Central memory CD4-positive, alpha-beta T cell (primary cell): ENCODE results near the gene MTERF4.
"Not testable (repeated sequence)": the region's sequence is repeated elsewhere in the genome, so short reads cannot be mapped to it uniquely, and the experiment has no call there.

ENCODE experiments used
- DNase-seq: peaks from one replicate; pipeline ENCODE4 v3.0.0; 2022

The MTERF4 gene

DNA sequence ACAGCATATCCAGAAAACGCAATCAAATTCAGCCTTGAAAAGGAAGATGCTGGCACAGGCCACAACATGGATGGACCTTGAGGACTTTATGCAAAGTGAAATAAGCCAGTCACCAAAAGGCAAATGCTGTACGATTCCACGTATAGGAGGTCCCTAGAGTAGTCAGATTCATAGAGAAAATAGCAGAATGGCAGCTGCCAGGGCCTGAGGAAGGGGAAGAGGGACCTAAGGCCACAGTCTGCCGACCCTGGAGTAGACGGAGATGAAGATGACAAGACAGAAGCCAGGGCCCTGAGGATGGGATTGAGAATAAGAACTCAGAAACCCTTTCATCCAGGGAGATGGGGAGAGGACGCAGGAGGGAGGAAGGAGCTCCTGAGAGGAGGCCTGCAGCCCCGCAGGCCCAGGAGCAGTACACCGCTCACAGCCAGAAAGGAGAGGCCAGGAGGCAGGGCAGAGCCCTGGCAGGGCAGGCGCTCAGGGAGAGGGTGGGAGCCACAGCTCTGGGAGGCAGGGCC, 8.1 kb upstream of the MTERF4 start:
- no peak for DNase-seq

DNA sequence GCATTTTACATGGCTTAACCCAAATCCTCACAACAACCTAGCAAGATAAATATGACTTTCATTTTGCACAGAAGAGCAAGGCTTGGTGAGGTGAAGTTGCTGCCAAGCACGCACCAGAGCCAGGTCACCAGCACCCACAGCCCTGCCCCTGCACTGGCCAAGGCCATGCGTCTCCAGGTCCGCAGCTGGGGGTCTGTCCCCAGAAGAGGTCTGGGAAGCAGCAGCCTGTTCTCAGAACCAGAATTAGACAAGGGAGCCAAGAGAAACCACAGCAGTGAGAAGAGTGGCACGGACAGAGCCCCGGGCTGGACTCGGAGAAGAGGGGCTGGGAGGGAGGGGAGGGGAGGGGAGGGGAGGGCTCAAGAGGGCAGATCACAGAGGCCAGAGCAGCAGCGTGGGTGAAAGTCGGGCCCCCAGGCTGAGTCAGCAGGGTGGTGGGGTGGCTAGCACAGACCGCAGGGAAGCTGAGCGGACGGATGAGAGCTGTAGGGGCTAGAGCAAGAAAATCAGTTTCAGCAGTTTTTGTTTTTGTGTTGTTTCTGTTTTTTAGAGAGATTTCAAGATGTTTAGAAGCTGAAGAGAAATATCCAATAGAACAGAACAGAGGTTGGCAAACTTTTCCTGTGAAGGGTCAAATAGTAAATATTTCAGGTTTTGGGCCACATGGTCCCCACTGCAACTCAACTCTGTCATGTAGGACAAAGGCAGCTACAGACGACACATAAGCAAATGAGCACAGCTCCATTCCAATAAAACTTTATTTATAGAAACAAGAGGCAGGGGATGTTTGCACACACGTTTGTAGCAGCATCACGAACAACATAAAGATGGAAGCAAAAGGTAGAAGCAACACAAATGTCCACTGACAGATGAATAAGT, 7.4 kb upstream of the MTERF4 start:
- no peak for DNase-seq

DNA sequence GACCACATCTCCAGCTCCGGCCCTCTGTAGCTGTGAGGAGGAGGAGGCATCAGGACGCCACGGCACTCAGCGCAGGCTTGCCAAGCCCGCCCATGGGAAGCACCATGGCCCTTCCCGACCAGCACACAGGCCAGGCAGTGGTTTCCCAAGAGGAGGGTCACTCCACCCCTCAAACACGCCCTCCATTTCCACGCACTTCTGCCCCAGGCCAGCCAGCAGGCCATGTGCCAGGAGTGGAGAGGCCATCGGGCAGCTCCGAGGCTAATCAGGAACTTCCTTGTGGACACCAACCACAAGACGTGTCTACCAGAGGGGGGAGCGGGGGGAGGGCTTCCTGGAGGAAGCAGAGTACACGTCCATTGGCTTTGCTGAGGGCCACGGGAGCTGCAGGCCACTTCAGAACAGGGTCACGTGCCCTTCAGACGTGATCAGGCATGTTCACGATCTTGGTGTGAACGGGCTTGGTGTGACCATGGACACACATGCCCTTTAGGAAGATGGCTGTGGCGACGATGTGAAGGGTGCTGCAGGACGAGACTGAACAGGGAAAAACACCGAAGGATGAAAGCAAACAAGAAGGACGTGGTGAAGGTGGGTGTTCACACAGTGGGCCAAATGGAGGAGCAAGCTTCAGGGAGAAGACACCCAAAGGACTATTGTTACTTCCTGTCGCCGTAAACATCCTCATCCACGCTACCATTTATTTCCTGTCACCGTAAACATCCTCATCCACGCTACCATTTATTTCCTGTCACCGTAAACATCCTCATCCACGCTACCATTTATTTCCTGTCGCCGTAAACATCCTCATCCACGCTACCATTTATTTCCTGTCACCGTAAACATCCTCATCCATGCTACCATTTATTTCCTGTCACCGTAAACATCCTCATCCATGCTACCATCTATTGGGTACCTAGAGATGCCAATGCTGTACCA, 6.5 kb upstream of the MTERF4 start:
- DNase-seq, result peak; percentile 75

DNA sequence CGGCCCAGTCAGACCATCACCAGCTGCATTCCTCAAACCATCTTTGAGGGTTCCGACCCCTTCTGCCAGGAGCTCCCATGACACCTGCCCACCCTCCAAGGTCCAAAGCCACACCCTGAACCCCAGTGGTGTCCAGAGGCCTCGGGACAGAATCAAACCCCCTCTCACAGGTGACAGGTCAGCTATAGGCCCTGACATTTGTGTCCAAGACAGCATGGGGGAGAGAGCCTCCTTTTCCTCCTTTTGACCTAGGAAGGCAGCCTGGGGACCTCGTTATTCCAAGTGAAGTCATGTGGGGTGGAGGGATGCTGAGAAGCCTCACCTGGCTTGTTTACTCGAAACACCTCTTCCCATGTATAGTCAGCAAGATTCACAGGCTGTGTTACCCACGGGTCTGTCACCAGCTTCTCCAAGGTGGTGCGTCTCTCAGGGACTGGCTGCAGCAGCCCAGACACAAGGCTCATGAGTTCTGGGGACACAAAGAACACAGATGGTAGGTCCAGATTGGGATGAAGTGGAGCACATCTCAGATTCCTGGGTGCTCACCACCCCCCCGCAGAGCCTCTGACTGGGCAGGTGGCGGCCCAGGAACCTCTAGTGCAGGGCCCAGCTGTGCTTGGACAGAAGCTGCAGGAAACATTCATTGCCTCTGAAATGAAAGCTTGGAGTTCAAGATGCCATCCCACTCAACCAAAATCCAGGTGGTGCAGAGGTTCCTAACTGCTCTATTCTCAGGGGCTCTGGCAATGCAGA, 5.1 kb upstream of the MTERF4 start:
- no peak for DNase-seq

DNA sequence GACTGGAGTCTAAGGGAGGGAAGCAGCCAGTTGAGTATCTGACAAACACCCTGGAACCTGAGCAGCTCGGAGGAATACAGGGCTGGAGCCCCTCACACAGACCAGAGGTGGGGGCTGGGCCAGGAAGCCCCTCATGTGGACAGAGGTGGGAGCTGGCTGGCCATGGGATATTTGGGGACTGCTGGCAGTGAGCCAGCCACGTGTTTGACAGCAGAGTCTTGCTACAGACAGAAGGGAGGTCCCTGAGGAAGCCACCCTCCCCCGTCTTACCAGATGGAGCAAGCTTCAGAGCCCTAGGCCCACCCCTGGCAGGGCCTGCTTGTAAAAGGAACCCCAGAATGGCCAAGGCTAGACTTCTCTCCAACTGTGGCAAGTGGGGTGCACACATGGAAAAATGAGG, 3.6 kb upstream of the MTERF4 start:
- no peak for DNase-seq

DNA sequence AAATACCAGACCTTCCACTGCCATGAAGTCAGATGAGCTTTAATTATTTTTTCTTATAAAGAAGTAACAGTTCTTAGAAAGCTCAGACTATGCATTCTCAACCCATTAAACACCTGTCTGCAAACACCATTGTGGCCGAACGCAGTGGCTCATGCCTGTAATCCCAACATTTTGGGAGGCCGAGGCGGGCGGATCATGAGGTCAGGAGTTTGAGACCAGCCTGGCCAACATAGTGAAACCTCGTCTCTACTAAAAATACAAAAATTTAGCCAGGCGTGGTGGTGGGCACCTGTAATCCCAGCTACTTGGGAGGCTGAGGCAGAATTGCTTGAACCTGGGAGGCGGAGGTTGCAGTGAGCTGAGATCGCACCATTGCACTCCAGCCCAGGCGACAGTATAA, 2.5 kb upstream of the MTERF4 start:
- not testable (repeated sequence) for DNase-seq

DNA sequence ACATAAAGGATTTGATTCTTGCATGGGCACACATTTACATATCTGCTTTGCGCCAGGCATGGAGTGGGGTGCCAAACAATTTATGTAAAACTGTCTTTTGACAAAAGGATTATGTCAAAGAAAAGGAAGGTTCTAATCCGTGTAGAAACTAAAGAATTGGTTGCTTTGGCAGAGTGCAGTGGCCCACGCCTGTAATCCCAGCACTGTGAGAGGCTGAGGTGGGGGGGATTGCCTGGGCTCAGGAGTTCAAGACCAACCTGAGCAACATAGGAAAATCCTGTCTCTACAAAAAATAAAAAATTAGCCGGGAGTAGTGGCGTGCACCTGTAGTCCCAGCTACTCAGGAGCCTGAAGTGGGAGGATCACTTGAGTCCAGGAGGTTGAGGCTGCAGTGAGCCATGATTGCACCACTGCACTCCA, 1.1 kb upstream of the MTERF4 start:
- DNase-seq, result no peak

DNA sequence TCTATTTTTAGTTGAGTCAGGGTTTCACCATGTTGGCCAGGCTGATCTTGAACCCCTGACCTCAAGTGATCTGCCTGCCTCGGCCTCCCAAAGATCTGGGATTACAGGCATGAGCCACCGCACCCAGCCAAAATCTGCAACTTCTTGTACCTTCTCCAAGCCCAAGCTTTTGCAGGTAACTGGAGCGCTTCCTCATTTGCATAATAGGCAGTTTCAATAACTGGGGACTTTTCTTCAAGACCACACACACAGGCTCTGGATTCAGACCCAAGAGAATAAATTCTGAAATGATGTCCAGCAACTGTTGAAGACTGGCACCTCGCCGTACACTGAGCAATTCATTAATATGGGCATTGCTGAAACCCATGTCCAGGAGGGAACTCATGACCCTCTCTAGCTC, 2.8 kb downstream of the MTERF4 start:
- DNase-seq, result no peak

DNA sequence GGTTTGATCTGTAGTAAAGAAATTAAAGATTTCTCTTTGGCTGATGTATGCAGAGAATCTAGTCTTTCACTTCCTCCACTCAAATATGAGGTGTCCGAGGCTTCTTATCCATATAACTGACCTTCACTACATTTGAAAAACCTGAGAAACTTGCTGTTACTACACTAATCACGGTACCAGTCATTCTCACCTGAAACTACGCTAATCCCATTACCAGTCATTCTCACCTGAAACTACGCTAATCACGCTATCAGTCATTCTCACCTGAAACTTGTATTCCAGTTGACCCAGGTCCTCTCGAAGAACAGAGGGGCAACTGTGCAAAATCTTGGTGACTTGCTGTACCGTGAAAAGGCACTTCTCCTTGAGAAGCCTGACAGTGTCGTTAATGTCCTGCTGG, 5.1 kb downstream of the MTERF4 start:
- no peak for DNase-seq

DNA sequence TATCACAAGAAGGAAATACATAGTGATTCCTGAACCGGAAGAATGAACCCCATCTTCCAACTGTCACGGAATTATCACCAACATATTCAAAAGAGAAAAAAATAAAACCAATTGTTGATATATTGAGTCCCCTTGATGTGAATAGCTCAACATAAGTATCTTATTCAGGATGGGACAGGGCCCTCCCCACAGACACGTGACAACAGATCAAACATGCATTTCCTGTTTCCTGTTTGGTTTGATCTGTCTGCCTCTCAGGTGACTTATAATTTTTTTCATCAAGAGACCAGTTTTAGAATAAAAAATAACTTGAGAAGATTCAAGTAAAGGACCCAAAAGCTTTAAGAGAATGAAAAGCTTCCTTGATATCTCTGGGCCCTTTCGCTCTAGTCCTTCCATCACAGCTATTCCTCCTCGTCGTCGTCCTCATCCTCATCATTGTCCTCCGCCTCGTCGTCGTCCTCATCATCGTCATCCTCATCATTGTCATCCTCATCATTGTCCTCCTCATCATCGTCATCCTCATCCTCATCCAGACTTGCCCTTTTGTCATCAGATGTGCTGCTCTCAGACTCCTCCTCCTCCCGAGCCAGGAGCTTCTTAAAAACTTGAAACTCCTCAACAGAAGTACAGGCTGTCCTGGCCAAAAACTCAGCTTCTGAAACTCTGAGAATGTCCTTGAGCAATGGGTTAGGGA, 6.3 kb downstream of the MTERF4 start:
- peak; percentile 80 for DNase-seq

DNA sequence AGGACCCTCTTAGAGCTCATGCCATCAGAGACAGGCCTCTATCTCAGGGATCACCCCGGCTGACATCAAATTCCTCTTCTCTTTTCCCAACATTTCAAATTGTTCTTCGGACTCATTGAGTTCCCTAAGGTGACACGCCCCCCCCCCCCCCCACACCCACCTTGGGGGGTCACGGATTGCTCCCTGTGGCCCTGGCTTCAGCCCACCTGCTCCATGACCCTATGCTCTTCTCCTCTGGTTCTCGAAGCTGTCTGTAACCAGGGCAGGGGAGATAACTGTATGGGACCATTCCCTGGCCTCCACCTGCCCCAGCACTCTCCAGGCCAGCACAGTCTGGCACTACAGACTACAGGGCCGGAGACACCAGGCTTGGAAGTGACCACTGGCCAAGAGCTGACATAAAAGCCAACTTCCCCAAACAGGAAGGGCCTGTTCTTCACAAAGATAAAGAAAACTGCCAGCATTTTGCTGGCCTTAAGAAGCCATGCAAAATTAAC, 7.1 kb downstream of the MTERF4 start:
- no peak for DNase-seq

DNA sequence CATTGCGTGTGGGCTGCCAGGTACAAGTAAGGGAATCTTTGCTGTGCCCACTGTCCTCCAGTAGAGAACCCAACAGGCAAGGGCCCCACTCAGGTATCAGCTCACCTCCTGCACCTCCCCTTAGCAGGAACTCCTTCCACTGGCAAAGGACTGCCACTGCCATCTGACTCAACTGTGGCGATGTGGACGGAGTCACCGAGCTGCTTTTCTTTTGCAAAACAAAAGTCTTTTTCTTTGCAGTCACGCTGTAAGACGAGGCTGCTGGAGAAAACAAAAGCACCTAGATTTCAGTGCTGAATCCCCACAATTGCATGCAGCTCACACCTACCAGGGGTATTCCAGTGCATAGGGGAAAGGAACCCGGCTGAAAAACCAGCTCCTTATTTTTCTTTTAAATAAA, 7.9 kb downstream of the MTERF4 start:
- no peak for DNase-seq

DNA sequence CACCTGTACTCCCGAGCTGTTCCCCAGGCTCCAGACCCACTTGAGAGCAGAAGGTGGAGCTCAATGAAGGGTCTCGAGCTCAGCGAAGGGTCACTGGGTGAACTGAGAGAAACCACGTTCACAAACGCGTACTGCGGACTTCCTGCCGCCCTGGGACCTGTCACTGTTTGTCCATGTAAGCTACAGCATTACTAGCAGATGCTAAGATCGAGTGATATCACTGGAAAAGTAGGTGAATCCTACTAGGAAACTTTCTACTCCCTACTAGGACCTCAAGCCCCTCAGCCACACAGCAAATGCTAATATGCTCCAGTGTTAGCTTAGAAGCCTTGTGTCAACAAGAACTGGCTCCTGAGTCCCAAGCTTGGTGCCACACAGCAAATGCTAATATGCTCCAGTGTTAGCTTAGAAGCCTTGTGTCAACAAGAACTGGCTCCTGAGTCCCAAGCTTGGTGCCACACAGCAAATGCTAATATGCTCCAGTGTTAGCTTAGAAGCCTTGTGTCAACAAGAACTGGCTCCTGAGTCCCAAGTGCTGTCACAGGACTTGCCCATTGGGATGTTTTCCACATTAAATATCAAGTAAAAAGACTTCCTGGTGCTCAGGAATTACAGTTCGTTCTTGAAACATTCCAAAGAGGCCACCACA, 8.8 kb downstream of the MTERF4 start:
- not testable (repeated sequence) for DNase-seq

DNA sequence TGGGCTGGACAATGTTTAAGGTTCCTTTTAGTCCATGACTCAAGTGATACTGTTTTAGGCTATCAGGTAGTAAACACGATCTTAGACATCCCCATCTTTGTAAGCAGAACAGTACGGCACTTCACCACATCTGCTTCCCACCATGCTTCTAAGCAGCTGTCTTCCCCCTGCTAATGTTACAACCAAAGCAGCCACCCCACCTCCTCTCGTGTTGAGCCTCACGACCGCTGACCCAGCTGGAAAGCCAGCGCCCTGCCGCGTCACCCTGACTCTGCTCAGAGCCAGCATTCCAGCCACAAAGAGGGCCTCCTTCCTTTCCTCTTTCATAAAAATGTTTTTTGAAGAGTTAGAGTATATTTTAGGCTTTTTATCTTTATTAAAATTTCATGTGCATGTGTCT, 9.4 kb downstream of the MTERF4 start:
- DNase-seq, result no peak

DNA sequence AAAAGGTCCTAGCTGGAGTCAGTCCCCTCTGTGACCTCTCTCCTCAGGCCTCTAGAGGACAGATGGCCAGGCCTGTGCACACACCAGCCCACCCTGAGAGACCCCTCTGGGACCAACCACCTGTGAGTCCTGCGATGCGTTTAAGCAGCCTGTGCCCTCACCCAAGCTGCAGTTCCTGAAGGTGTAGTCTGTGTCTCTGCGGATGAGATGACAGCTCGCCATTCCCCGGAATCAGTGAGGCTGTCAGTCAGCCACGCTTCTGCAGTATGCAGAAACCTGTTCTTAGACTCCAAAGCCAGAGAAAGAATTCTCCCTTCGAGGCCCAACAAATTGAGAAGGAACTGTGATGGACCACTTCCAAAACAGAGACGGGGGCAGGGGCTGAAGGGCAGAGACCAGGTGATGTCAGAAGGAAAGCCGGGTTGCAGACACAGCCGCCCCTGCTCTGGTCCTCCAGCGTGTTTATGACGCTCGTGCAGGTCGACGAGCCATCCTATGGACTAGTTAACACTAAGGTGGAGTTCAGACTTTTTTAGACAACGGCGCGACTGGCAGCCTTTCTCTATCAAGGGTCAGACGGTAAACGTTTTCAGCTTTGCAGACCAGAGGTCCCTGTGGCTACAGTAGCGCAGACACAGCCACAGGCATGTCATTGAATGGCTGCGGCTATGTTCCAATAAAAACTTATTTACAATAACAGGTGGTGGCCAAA, 10.2 kb downstream of the MTERF4 start:
- no peak for DNase-seq

DNA sequence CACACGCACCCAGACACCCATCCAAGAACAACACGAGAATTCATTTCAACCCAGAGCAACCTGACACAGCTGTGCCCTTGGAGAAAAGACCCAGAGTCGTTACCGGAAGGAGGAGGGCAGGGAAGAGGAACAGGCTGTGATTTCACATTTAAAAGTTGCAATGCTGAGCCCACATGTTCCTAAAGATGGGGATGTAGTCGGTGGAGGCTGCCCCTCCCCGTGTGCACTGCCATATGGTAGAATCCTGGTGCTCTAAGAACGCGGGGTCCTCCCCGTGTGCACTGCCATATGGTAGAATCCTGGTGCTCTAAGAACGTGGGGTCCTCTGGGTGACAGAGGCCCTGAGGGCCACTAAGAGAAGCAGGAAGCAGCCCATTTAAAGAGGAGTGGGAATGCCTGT, 10.9 kb downstream of the MTERF4 start:
- DNase-seq, result no peak

DNA sequence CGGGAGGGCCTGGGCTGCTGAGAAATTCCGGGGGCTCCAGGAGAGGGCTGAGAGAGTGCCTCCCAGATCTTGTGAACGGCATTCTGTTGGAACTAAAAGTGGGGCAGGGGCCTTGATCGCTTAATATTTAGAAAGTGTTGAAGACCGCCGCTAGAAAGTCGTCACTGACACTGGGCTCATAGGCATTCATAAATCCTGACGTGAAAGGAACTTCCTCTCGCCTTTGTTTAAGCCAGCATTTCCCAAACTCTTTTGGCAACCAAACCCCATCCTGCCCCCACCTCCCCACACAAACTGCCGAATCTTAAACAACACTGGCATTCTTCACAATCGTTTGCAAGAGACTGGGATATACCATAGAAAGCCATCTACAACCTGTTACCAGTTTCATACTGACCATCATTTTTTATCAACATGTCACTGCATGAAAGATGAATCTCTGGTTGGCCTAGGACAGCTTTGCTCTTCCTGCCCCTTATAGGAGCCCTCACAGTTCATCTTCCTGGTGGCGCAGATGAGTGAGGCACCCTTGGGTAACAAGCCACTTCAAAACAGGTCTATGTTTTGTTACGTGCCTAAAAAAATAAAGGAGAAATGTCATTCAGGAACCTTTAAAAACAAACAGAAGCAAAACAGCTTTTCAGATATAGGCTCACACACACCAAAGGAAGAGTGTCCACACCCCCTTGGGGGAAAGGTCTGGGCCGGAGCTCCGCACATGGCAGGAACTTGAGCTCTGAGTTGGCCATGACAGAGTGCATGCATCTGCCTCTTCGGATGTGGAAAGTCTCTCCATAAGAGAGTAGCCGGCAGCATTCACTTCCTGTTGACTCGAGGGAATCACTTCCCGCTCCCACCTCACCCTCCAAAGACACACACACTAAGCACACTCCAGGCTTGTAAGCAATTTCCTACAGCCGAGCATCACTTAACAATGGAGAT, 13.0 kb downstream of the MTERF4 start:
- no peak for DNase-seq

DNA sequence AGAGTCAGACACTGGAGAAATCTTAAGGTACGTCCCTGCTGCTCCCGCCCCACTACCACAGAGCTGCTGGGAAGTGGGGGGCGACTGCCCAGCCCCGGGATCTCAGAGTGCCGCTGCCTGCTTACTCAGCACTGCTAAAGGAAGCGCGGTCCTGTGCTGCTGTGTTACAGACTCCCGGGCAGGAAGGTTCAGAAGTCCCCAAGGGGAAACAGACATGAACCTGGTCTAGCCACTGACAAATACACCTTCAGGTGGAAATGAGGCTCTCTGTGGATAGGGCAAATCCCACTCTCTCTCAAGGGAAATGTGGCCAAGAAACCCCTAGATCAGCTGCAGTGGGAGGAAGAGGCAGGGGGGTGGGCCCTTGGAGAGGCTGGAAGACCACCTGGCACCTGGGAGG, 13.7 kb downstream of the MTERF4 start:
- no peak for DNase-seq

DNA sequence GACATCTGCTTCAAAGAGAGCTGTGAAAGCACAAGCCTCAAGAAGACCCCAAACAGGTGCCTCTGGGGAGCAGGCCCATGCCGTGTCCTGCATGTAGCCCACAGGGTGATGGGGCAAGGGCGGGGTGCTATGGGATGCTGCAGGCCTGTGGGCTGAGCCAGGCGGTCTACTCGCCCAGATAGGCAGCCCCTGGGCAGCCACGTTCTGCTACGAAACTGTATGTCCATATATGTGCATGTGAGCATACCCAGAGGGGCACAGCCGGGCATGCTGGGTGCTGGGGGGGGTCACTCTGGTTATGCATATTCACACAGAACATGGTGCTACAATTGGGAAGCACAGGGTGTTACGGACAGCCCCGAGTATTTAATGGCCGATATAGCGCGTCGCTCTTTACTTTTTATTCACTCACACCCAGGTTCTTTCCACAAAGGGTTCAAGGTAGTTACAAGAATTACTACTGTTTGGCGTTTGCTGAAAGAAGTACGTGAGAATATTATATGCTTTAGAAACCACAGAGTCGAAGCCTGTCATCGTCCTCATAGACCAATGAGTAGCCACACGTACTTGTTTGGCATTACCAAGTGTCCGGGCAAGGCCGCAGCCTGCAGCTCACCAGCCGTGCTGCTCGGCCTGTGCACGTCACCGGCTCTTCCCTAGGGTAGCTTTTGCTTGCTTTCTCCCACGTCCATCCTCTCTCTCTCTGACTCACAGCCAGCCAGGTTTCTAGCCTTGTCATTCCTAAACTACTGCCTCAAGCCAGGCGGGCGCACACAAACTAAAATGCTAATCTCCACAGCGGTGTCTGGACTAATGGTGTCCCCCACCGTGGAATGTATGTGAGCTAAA, 14.4 kb downstream of the MTERF4 start:
- DNase-seq, result no peak
